Prostate gland (tissue), 2 donors: ENCODE results near the gene RXRB. TPM values are rescaled to one million over a fixed set of nuclear protein-coding genes. Genes with fewer than 3 reads are reported as not detected.

Experiments used
- DNase-seq: peaks from one replicate; pipeline ENCODE4 v3.0.0-alpha.2; 2019; ENCODE audit warnings: low spot score
- H3K27ac ChIP-seq, 2 donors: fragments of 200-600 bp; sonication (generic); 2 replicates each; pipeline ENCODE4 v1.5.1; 2017 to 2019
- H3K27me3 ChIP-seq: fragments of 200-600 bp; sonication (generic); replicated peaks from 2 replicates; pipeline ENCODE4 v1.5.1; 2019; ENCODE audit not compliant: insufficient read depth
- H3K36me3 ChIP-seq, 2 donors: fragments of 200-600 bp; sonication (generic); 1 replicate in 1 of 2; 2 replicates in 1 of 2; pipeline versions ENCODE4 v1.5.1 to v1.8.1; 2017 to 2019
- H3K4me1 ChIP-seq: fragments of 200-600 bp; sonication (generic); replicated peaks from 2 replicates; pipeline ENCODE4 v1.5.1; 2019
- H3K4me3 ChIP-seq, 2 donors: fragments of 200-600 bp; sonication (generic); 2 replicates each; pipeline ENCODE4 v1.5.1; 2017 to 2019
- H3K9me3 ChIP-seq: fragments of 200-600 bp; sonication (generic); 2 replicates; pipeline ENCODE4 v1.5.1; 2017
- POLR2A ChIP-seq: fragments of 450-650 bp; IDR thresholded peaks from one replicate; pipeline ENCODE4 v1.6.1; 2016; ENCODE audit warnings: antibody characterized with exemption, mild to moderate bottlenecking
- POLR2AphosphoS5 ChIP-seq: sonication (generic); formaldehyde crosslinking; IDR thresholded peaks from one replicate; pipeline ENCODE4 v1.6.1; 2017; ENCODE audit warnings: antibody characterized with exemption
- WGBS: methylation state at CpG from one replicate; pipeline ENCODE4 v1.1.5; 2018; 5-methylcytosine and 5-hydroxymethylcytosine counted together
- intact Hi-C: fragments of 100-400 bp; cut with DNase I; formaldehyde crosslinking; loops from one replicate; pipeline ENCODE4 v1.14.2; 2022
- total RNA-seq, 2 donors: library from RNA; depleted of rRNA; stranded (reverse); fragments of >200 nt; gene quantifications; one replicate each; pipeline ENCODE4 v1.1.0, GENCODE V29; 2016
- TF ChIP-seq, protein P1 (sequence below), 4 experiments: fragments of 200-600 bp in 2 of 4; fragments of 450-650 bp in 2 of 4; sonication (generic) in 2 of 4; IDR thresholded peaks; 1 replicate in 3 of 4; 2 replicates in 1 of 4; pipeline ENCODE4 v1.5.1; 2016 to 2019; ENCODE audit warnings: antibody characterized with exemption in 4 of 4, mild to moderate bottlenecking in 2 of 4, moderate library complexity in 2 of 4

RXRB gene
- total RNA-seq, 2 donors from 2014 or later: 30.6 to 40.5 TPM

DNA sequence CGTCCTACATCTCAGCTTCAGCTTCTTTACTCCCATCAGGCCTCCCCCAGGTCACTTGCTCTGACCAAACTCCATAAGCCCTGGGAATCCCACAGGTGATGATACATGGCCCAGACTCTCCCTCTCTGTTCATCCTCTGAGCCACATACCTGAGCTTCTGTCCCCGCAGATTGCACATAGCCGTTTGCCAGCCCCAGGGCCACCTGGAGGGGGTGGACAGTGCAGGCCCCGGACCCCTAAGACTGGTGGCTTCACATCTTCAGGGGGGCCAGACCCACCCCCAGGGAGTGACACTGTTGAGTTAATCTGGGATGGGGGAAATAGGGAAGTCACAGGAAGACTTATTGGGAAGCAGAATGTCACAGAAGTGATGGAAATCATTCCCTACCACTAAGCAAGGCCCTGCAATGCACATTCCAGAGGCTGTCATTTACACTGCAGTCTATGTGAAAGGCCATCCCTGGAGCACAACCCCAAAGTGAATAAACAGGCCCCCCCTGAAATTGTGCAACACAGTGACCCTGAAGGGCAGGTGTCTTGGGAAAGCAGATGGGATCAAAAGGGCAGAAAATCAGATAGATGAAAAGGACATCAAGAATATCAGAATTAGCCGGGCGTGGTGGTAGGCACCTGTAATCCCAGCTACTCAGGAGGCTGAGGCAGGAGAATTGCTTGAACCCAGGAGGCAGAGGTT, 2.2 kb downstream of the RXRB start:
- no peak for DNase-seq
- Histone ChIP-seq H3K27ac (no peak overlapping the region), H3K9me3 (no peaks in the 10 kb centered on the region), H3K4me1 (peaks cover 6% of the 10 kb centered on the region), H3K36me3 (peaks cover 0 to 17% of the 10 kb centered on the region in 2 donors), H3K27me3 (no peaks in the 10 kb centered on the region), H3K4me3 (no peak overlapping the region)
- WGBS: 77% methylated on average over 6 of the region's 6 CpGs
- TF ChIP-seq, protein P1, sequence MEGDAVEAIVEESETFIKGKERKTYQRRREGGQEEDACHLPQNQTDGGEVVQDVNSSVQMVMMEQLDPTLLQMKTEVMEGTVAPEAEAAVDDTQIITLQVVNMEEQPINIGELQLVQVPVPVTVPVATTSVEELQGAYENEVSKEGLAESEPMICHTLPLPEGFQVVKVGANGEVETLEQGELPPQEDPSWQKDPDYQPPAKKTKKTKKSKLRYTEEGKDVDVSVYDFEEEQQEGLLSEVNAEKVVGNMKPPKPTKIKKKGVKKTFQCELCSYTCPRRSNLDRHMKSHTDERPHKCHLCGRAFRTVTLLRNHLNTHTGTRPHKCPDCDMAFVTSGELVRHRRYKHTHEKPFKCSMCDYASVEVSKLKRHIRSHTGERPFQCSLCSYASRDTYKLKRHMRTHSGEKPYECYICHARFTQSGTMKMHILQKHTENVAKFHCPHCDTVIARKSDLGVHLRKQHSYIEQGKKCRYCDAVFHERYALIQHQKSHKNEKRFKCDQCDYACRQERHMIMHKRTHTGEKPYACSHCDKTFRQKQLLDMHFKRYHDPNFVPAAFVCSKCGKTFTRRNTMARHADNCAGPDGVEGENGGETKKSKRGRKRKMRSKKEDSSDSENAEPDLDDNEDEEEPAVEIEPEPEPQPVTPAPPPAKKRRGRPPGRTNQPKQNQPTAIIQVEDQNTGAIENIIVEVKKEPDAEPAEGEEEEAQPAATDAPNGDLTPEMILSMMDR (IDR thresholded peaks at IDR 0.05): no peak
- TF ChIP-seq POLR2A (no peak), POLR2AphosphoS5 (no peak)
- intact Hi-C loops: loop anchor here (5.0 kb wide), 1 partner anchor 36 kb away; no protein-coding TSS in a partner anchor

DNA sequence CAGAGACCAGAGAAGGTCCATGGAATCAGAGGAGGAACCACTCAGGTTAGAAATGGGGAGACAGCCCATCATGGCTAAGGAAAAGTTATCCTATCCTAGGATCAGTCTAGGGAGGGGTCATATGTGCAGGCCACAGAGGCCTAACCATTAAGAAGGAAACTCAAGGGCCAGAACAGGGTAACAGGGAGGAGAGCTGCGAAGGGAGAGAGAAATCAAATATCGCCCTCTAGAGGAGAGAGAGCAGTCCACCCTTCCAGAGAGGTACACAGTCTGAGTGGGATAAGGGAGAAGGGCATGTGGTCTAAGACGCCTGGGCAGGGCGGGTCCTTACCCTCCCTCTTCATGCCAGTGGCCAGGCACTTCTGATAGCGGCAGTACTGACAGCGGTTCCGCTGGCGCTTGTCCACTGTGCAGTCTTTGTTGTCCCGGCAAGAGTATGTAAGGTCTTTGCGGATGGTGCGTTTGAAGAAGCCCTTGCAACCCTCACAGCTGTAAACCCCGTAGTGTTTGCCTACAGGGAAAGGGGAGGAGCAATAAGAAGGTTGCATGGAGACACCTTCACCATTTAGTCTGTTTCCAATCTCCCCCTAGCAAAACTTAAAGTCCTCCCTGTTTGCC, 2.9 kb downstream of the RXRB start:
- WGBS: 24% methylated on average over 12 of the region's 12 CpGs
- intact Hi-C loops: loop anchor here (5.0 kb wide), 1 partner anchor 35 kb away; no protein-coding TSS in a partner anchor
- peaks cover 9% of the 10 kb centered on the region for H3K4me1 ChIP-seq
- no peak overlapping the region for H3K27ac ChIP-seq
- H3K27me3 ChIP-seq: no peaks in the 10 kb centered on the region
- TF ChIP-seq, protein P1 (IDR thresholded peaks at IDR 0.05): peak; percentile 11 to 63 (median 48)
- TF ChIP-seq POLR2A (no peak), POLR2AphosphoS5 (peak; percentile 34)
- peak; percentile 36 for DNase-seq
- peaks cover 0 to 12% of the 10 kb centered on the region in 2 donors for H3K36me3 ChIP-seq
- no peaks in the 10 kb centered on the region for H3K9me3 ChIP-seq
- H3K4me3 ChIP-seq: no peak overlapping the region

DNA sequence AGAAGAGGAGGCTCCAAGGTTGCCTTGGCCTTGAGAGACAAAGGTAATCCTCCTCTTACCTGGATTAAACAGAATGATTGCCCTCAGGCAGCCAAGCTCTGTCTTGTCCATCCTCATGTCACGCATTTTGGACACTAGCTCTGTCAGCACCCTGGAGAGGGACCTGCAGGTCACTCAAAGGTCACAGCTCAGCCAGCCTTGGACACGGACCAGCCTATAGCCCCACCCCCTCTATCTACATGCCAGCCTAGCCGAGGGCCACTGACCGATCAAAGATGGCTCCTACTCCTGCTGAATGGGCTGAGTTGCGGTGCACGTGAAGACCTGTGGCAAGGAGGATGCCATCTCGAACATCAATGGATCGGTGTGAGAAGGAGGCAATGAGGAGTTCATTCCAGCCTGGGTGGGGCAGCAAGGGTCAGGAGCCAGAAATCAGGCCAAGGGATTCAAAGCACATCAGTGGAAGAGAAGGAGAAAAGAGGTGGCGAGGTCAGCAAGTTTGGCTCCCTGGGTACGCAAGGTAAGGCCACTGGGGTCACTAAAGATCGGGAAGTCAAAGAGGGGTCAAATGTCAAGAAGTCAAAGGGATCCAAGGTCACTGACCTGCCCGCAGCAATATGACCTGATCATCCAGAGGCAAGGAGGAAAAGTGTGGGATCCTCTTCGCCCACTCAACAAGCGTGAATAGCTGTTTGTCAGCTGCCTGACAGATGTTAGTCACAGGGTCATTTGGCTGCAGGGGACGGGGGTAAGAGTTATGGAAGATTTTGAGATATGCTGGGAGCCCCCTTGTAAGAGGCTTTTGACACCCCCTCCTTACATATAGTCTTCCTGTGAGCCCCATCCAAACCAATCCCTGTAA, 4.9 kb downstream of the RXRB start:
- no peak for DNase-seq
- 81% methylated on average over 15 of the region's 15 CpGs for WGBS
- no peaks in the 10 kb centered on the region for H3K27me3 ChIP-seq
- peaks cover 7% of the 10 kb centered on the region for H3K4me1 ChIP-seq
- H3K36me3 ChIP-seq: peaks cover 0 to 11% of the 10 kb centered on the region in 2 donors
- TF ChIP-seq POLR2AphosphoS5 (no peak), POLR2A (no peak)
- TF ChIP-seq, protein P1 (IDR thresholded peaks at IDR 0.05): no peak
- H3K27ac ChIP-seq: no peak overlapping the region
- intact Hi-C loops: loop anchor here (5.0 kb wide), 1 partner anchor 33 kb away; no protein-coding TSS in a partner anchor
- no peak overlapping the region for H3K4me3 ChIP-seq
- no peaks in the 10 kb centered on the region for H3K9me3 ChIP-seq

DNA sequence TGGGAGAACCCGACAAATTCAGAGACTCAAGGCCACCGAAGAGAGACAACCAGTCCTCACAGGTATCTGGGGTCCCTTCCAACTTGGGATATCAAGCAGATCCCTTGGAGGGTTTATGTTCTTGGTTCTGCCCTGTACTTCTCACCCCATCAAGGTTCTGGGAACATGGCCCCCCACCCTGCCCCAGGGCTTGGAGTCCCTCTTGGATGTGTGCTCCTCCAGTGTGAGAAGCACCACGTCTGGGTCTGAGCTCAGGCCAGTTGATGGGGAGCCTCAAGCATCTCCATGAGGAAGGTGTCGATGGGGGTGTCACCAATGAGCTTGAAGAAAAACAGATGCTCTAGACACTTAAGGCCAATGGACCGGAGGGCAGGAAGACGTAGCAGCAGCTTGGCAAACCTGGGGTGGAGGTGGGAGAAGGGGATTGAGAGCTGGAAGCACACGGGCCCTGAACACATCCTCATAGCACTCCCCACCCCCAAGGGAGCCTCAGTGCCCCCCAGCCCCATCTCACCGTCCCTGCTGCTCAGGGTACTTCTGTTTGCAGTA, 6.0 kb downstream of the RXRB start:
- no peaks in the 10 kb centered on the region for H3K27me3 ChIP-seq
- intact Hi-C loops: no loop called here
- H3K27ac ChIP-seq: no peak overlapping the region
- DNase-seq: no peak
- H3K4me3 ChIP-seq: no peak overlapping the region
- peaks cover 7% of the 10 kb centered on the region for H3K4me1 ChIP-seq
- peaks cover 0 to 11% of the 10 kb centered on the region in 2 donors for H3K36me3 ChIP-seq
- WGBS: 61% methylated on average over 8 of the region's 8 CpGs
- TF ChIP-seq POLR2AphosphoS5 (no peak), POLR2A (no peak)
- TF ChIP-seq, protein P1 (IDR thresholded peaks at IDR 0.05): no peak
- H3K9me3 ChIP-seq: no peaks in the 10 kb centered on the region
